ENCODE data around the gene PDE4A.
A peak's percentile ranks its signal among the peaks of the same experiment; 100 is the strongest.

The PDE4A gene

GRCh38 chr19:10416380-10417257 lies 3.7 kb upstream of the PDE4A start:
- Mint-ChIP-seq H3K27me3 (peaks cover 30% of the 10 kb centered on the region), H3K27ac (peak overlapping the region; percentile 83), H3K36me3 (ENCODE audit: low read depth) (no peaks in the 10 kb centered on the region), H3K4me3 (peak overlapping the region; percentile 78), H3K9me3 (no peaks in the 10 kb centered on the region), H3K4me1 (ENCODE audit: low read depth) (peaks cover 68% of the 10 kb centered on the region)

- Mint-ChIP-seq H3K36me3 (ENCODE audit: low read depth) (no peaks in the 10 kb centered on the region), H3K4me3 (peak overlapping the region; percentile 69), H3K27ac (no peak overlapping the region), H3K4me1 (ENCODE audit: low read depth) (peaks cover 67% of the 10 kb centered on the region), H3K9me3 (no peaks in the 10 kb centered on the region), H3K27me3 (peaks cover 39% of the 10 kb centered on the region)
Observed at GRCh38 chr19:10417541-10418234, 2.6 kb upstream of the PDE4A start.

GRCh38 chr19:10418235-10418484 lies 2.2 kb upstream of the PDE4A start:
- peak overlapping the region; percentile 69 for H3K4me3 Mint-ChIP-seq
- peaks cover 62% of the 10 kb centered on the region for H3K4me1 Mint-ChIP-seq (ENCODE audit: low read depth)
- H3K9me3 Mint-ChIP-seq, result no peaks in the 10 kb centered on the region
- H3K27ac Mint-ChIP-seq, result peak overlapping the region; percentile 65
- H3K27me3 Mint-ChIP-seq, result peaks cover 39% of the 10 kb centered on the region
- H3K36me3 Mint-ChIP-seq (ENCODE audit: low read depth), result no peaks in the 10 kb centered on the region

GRCh38 chr19:10418485-10419199 lies 1.7 kb upstream of the PDE4A start:
- Mint-ChIP-seq H3K27ac (peak overlapping the region; percentile 65), H3K36me3 (ENCODE audit: low read depth) (no peaks in the 10 kb centered on the region), H3K27me3 (peaks cover 44% of the 10 kb centered on the region), H3K9me3 (no peaks in the 10 kb centered on the region), H3K4me1 (ENCODE audit: low read depth) (peaks cover 64% of the 10 kb centered on the region), H3K4me3 (peak overlapping the region; percentile 69)

GRCh38 chr19:10419200-10419645 lies 1.1 kb upstream of the PDE4A start:
- Mint-ChIP-seq H3K27me3 (peaks cover 44% of the 10 kb centered on the region), H3K27ac (peak overlapping the region; percentile 98), H3K36me3 (ENCODE audit: low read depth) (no peaks in the 10 kb centered on the region), H3K9me3 (no peaks in the 10 kb centered on the region), H3K4me3 (peak overlapping the region; percentile 91), H3K4me1 (ENCODE audit: low read depth) (peaks cover 67% of the 10 kb centered on the region)

DNA sequence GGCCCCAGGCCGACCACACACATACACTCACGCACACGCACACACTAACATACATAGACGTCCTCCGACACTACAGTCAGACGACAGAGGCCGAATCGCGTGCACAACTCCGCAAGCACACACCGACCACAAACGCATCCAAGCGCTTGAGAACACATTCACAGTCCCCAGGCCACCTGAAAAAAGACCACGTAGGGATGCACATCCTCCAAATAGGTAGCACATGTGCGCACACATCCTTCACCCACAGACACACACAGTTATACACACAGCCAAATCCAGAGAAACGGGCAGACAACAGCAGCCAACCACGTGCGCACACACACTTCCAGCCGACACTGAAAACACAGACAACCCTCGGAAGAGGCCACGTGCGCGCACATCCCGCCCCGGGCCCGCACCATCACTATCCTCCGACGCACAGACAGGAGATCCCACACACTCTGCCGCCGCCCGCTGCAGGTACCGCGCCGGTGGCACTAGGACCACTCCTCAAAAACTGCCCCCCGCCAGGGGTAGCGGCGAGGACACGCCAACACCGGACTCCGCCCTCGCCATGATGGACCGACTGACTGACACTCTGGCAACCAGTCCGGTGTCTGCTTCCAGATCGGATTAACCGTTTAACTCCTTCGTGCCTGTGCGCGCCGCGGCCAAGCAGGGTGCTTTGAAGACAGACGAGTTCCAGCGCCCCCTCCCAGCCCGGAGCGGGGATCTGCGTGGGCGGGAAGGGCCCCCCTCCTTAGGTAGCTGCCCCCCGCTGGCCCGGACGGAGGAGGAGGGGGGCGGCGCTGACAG lies 493 bp upstream of the PDE4A start:
- Mint-ChIP-seq H3K9me3 (no peaks in the 10 kb centered on the region), H3K36me3 (ENCODE audit: low read depth) (no peaks in the 10 kb centered on the region), H3K4me1 (ENCODE audit: low read depth) (peaks cover 72% of the 10 kb centered on the region), H3K27me3 (peaks cover 44% of the 10 kb centered on the region), H3K27ac (peak overlapping the region; percentile 98), H3K4me3 (peak overlapping the region; percentile 91)

DNA sequence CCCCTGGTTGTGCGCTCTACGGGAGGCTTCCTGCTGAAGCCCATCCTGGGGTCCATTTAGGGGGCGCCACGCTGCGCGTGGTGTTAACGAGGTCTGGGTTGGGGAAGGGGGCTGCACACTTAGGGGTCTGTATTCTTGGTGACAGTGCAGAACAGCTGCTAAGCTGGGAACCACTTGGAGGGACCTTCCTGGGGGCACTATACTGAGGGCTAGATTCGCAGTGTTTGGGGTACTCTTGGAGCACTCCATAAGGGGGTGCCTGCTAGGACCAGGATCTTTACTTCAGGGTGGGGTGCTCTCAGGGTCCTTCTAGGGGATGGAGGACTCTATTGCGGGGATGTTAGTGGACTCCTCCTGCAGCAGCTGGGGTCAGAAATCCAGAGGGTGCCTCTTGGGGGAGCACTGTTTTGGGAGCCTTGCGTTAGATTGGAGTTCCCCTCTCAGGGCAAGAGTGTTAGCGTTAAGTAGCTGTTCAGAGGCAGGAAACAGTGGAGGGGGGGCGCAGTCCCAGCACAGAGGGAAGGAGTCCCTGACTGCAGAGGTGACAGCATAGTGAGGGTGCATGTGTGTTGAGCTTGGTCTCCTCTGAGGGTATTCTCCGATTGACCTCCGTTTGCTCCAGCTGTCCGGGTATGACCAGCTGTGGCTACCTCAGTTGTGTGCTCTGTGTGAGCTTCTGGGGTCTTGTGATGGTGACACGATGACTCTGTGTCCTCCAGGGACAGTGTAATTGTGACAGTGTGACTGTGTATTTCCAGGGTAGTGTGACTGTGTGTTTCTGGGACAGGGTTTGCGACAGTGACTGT lies 1.1 kb downstream of the PDE4A start:
- no peaks in the 10 kb centered on the region for H3K36me3 Mint-ChIP-seq (ENCODE audit: low read depth)
- H3K4me3 Mint-ChIP-seq, result peak overlapping the region; percentile 83
- H3K4me1 Mint-ChIP-seq (ENCODE audit: low read depth), result peaks cover 78% of the 10 kb centered on the region
- peaks cover 44% of the 10 kb centered on the region for H3K27me3 Mint-ChIP-seq
- peak overlapping the region; percentile 21 for H3K27ac Mint-ChIP-seq
- no peaks in the 10 kb centered on the region for H3K9me3 Mint-ChIP-seq

DNA sequence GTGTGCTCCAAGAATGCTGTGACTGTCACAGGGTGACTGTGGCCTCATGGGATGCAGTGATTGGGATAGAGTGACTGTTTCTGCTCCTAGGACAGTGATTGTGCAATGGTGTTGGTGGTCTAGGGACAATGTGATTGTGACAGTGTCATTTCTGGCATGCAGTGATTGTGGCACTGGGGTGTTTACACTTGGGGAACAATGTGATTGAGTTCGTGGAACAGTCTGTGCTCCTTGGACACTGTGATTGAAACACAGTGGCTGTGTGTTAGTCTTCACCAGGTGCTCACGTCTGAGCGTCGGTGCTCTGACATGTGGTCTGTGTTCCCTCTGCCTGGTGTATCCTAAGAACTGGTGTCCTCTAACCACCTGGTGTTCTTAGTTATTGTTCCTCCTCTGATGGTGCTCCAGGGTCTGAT lies 1.7 kb downstream of the PDE4A start:
- Mint-ChIP-seq H3K4me1 (ENCODE audit: low read depth) (peaks cover 78% of the 10 kb centered on the region), H3K4me3 (peak overlapping the region; percentile 83), H3K27me3 (peaks cover 38% of the 10 kb centered on the region), H3K27ac (peak overlapping the region; percentile 21), H3K9me3 (no peaks in the 10 kb centered on the region), H3K36me3 (ENCODE audit: low read depth) (no peaks in the 10 kb centered on the region)

- H3K27ac Mint-ChIP-seq, result no peak overlapping the region
- H3K27me3 Mint-ChIP-seq, result peaks cover 37% of the 10 kb centered on the region
- no peaks in the 10 kb centered on the region for H3K9me3 Mint-ChIP-seq
- no peak overlapping the region for H3K4me3 Mint-ChIP-seq
- peaks cover 84% of the 10 kb centered on the region for H3K4me1 Mint-ChIP-seq (ENCODE audit: low read depth)
- H3K36me3 Mint-ChIP-seq (ENCODE audit: low read depth), result no peaks in the 10 kb centered on the region
Observed at GRCh38 chr19:10422846-10423245, 2.5 kb downstream of the PDE4A start.

DNA sequence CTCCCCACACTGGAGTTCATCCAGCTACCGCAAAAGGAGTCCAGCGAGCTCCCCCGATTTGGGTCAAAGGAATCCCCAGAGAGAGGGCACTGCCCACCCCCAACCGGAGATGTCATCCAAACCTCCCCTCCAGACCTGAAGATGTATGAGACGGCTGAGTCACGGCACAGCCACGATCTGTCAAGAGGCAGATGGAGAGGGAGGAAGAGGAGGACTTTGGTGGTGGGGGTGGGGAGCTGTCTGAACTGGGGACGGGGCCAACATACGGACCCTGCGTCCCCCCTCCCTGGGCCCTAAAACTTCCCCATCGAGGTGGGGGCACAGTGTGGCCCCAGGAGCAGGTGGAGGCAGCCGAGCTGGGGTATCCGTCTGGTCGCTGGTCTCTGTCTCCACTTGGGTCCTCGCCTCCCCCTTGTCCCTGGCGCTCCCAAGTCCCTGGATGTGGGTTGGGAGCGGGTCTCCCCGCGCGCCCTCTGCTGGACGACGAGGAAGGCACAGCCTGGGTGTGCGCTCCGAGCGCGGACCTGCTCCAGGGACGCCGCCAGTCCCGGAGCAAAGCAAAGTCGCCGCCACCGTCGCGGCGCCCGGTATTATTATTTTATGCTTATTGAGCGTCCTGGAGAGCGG lies 3.8 kb downstream of the PDE4A start:
- Mint-ChIP-seq H3K4me1 (ENCODE audit: low read depth) (peaks cover 87% of the 10 kb centered on the region), H3K4me3 (peak overlapping the region; percentile 78), H3K9me3 (no peaks in the 10 kb centered on the region), H3K27me3 (peaks cover 31% of the 10 kb centered on the region), H3K36me3 (ENCODE audit: low read depth) (no peaks in the 10 kb centered on the region), H3K27ac (peak overlapping the region; percentile 26)

- Mint-ChIP-seq H3K27me3 (peaks cover 30% of the 10 kb centered on the region), H3K4me3 (no peak overlapping the region), H3K4me1 (ENCODE audit: low read depth) (peaks cover 88% of the 10 kb centered on the region), H3K9me3 (no peaks in the 10 kb centered on the region), H3K27ac (peak overlapping the region; percentile 56), H3K36me3 (ENCODE audit: low read depth) (peaks cover 5% of the 10 kb centered on the region)
Observed at GRCh38 chr19:10427169-10427568, 6.8 kb downstream of the PDE4A start.

DNA sequence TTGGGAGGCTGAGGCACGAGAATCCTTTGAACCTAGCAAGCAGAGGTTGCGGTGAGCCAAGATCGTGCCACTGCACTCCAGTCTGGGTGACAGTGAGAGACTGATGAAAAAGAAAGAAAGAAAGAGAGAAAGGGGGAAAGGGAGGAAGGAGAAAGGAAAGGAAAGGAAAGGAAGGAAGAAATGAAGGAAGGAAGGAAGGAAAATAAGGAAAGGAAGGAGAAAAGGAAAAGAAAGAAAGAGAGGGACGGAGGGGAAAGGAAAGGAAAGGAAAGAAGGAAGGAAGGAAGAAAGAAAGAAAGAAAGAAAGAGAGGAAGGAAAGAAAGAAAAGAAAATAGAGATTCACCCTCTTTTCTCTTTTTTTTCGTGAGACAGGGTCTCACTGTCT lies 8.7 kb downstream of the PDE4A start:
- H3K36me3 Mint-ChIP-seq (ENCODE audit: low read depth), result peaks cover 9% of the 10 kb centered on the region
- no peak overlapping the region for H3K4me3 Mint-ChIP-seq
- peaks cover 91% of the 10 kb centered on the region for H3K4me1 Mint-ChIP-seq (ENCODE audit: low read depth)
- H3K9me3 Mint-ChIP-seq, result no peaks in the 10 kb centered on the region
- peaks cover 22% of the 10 kb centered on the region for H3K27me3 Mint-ChIP-seq
- peak overlapping the region; percentile 53 for H3K27ac Mint-ChIP-seq

DNA sequence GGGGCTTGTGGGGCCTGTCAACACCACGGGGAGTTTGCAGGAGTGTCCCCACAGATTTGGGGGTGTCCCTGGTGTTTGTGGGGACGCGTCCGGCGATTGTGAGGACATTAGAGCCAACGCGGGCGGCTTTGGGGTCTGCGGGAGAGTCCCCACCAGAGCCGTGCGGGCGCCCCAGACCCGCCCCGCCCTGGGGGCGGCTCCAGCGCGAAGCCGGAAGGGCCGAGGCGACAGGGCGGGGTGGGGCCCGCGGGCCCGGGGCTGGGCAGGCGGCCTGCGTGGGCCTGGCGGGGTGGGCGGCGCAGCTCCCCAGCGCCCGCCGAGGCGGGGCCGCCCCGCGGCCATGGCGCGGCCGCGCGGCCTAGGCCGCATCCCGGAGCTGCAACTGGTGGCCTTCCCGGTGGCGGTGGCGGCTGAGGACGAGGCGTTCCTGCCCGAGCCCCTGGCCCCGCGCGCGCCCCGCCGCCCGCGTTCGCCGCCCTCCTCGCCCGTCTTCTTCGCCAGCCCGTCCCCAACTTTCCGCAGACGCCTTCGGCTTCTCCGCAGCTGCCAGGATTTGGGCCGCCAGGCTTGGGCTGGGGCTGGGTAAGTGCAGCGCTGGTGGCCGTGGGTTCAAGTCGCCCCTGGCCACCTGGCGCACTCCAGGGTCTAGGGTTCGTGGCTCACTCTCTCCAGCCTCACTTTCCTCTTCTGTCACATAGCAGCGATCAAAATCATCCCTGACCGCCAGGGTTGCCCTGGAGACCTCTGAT lies 10.3 kb downstream of the PDE4A start:
- peaks cover 81% of the 10 kb centered on the region for H3K4me1 Mint-ChIP-seq (ENCODE audit: low read depth)
- H3K9me3 Mint-ChIP-seq, result no peaks in the 10 kb centered on the region
- peaks cover 9% of the 10 kb centered on the region for H3K36me3 Mint-ChIP-seq (ENCODE audit: low read depth)
- H3K27me3 Mint-ChIP-seq, result peaks cover 22% of the 10 kb centered on the region
- peak overlapping the region; percentile 92 for H3K27ac Mint-ChIP-seq
- H3K4me3 Mint-ChIP-seq, result peak overlapping the region; percentile 83

All from stimulated activated naive CD8-positive, alpha-beta T cell treated with anti-CD3 and anti-CD28 coated beads, Interleukin-15, Interleukin-2, amounts not matched to agents 100 ng/mL and 50 ng/mL, for 24 hours (primary cell).